ENCODE measurements around the gene SPTBN5. TPM values are rescaled to one million over a fixed set of nuclear protein-coding genes. Genes with fewer than 3 reads are reported as not detected.
"Not testable (repeated sequence)": the region's sequence is repeated elsewhere in the genome, so short reads cannot be mapped to it uniquely, and the experiment has no call there.

Gene SPTBN5
- total RNA-seq, 2 donors from 2014 or later = 0.55 to 1.4 TPM

DNA sequence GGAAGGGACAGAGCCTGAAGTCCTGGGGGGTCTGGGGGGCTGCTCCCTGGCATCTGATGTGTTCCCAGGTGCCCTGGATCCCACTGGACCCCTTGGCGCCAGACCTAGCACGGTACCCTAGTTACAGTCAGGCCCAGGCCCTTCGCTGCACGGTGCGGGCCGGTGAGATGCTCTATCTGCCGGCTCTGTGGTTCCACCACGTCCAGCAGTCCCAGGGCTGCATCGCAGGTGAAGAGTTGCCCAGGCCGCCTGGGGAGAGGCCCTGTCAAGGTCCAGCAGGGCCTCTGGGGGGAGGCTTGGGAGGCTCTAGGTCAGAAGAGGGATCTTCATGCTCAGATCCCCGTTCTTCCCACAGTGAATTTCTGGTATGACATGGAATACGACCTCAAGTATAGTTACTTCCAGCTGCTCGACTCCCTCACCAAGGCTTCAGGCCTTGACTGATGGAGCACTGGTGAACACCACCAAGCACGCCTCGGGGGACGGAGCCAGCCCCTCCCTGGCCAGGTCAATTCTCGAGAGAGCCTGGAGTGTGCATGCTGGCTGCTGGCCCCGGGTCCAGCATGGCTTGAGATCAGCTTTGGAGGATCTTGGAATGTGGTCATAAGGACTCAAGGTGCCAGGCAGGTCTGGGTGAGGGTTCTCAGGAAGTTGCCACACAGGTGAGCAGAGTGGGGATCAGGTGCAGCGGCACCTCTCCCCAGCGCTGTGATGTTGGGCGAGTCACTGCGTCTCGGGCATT is 57.0 kb downstream of the SPTBN5 start:
- H3K36me3 Mint-ChIP-seq = no peaks in the 10 kb centered on the region
- ATAC-seq (no peak), DNase-seq (ENCODE audit: low spot score in 2 of 2) (no peak)
- no peaks in the 10 kb centered on the region for H3K9me3 Mint-ChIP-seq
- peak overlapping the region in 1 of 2 donors; percentile 75 for H3K27ac Mint-ChIP-seq

DNA sequence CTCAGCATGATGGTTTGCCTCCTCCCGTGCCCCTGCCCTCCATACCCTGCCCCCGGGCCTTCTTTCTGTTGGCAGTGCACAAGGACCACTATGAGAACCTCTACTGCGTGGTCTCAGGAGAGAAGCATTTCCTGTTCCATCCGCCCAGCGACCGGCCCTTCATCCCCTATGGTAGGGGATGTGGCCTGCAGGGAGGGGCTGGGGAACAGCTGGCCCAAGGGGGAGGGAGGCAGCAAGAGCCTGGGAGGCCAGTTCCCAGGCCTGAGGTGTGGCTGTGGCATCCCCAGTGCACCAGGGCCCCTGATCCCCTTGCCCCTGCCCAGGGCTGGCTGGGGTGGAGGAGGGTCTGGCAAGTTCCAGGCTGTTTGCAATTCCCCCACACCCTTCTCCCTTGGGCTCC is 57.8 kb downstream of the SPTBN5 start:
- DNase-seq (ENCODE audit: low spot score in 2 of 2) = no peak

DNA sequence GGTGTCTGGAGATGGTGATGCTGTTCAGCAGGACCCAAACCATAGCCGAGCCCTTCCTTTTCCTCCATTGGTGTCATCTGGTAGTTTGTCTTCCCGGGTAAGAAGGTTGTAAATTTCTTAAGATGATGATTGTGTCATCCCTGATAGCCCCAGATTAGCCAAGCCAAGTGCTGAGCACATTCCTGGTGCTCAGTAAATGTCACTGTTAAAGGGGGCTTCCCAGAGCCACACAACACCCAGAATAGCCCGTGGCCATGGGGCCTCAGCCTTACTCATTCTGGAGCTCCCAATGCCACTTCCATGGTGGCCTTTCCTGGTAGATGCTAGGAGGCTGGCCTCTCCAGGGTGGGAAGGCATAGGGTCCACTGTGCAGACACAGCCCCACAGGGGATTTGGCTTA is 59.8 kb downstream of the SPTBN5 start:
- H3K9me3 Mint-ChIP-seq = no peaks in the 10 kb centered on the region
- no peaks in the 10 kb centered on the region for H3K36me3 Mint-ChIP-seq
- DNase-seq (ENCODE audit: low spot score in 2 of 2) (no peak), ATAC-seq (no peak)
- H3K27ac Mint-ChIP-seq = peak overlapping the region in 1 of 2 donors; percentile 8

More for the DNA sequence above, 57.8 kb downstream of the SPTBN5 start:
- no peak for ATAC-seq
- Mint-ChIP-seq H3K27ac (peak overlapping the region in 1 of 2 donors; percentile 47), H3K9me3 (no peaks in the 10 kb centered on the region), H3K36me3 (no peaks in the 10 kb centered on the region)

DNA sequence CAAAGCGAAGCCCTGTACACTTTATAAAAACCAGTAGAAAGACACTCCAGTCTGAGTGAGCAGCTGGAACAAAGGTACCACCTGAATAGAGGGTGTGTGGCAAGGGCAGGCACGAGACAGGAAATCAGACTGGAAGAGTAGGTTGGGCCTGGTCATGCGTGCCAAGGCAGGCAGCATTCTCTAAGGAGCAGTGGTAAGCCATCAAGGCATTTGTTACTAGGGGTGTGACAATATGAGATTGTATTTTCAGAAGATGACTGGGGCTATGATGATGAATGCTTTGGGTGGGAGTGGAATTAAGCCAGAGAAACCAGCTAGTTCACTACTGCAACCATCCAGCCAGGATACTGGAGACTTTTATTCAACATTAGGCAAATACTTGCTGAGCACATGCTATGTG is 61.0 kb downstream of the SPTBN5 start:
- Mint-ChIP-seq H3K36me3 (peaks cover 0 to 9% of the 10 kb centered on the region in 2 donors), H3K27ac (no peak overlapping the region), H3K9me3 (no peaks in the 10 kb centered on the region)
- ATAC-seq (peak; percentile 9 to 39), DNase-seq (ENCODE audit: low spot score in 2 of 2) (no peak)

DNA sequence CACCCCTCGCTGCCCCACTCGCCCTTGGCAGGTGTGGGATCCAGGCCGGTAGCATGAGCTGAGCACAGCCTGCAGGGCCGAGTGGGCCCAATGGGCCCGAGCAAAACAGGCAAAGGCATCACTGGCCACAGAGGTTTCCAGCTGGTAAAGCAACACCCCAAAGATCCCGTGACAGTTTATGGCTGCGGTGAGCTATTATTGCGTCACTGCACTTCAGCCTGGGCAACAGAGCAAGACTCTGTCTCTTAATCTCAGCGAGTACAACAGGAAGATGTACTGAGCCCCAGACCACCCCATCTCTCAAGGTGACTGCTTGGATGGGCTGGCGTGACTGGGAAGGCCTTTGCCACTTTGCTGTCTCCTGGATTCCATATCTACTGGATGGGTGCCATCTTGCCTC is 61.6 kb downstream of the SPTBN5 start:
- ATAC-seq (no peak), DNase-seq (ENCODE audit: low spot score in 2 of 2) (no peak)
- H3K27ac Mint-ChIP-seq = no peak overlapping the region
- peaks cover 0 to 9% of the 10 kb centered on the region in 2 donors for H3K36me3 Mint-ChIP-seq
- H3K9me3 Mint-ChIP-seq = no peaks in the 10 kb centered on the region

DNA sequence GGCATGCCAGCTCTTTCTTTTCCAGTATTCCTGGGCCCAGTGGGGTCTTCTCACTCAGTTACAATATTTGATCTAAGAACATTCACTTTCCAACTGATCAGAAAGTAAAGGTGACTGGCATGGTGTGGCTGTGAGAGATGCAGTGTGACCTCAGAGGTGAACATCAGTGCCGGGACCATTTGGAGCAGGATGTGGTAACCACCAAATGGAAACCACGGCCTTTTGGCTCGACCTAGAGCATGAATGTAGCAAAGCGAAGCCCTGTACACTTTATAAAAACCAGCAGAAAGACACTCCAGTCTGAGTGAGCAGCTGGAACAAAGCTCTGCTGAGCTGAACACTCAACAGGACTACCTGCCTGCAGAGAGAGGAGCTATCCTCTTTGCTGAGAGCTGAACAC is 62.6 kb downstream of the SPTBN5 start:
- peak overlapping the region; percentile 24 to 32 for H3K27ac Mint-ChIP-seq
- DNase-seq (ENCODE audit: low spot score in 2 of 2) = peak in 1 of 2 donors; percentile 37
- peak; percentile 23 to 61 for ATAC-seq
- H3K36me3 Mint-ChIP-seq, H3K9me3 Mint-ChIP-seq: not testable (repeated sequence)

DNA sequence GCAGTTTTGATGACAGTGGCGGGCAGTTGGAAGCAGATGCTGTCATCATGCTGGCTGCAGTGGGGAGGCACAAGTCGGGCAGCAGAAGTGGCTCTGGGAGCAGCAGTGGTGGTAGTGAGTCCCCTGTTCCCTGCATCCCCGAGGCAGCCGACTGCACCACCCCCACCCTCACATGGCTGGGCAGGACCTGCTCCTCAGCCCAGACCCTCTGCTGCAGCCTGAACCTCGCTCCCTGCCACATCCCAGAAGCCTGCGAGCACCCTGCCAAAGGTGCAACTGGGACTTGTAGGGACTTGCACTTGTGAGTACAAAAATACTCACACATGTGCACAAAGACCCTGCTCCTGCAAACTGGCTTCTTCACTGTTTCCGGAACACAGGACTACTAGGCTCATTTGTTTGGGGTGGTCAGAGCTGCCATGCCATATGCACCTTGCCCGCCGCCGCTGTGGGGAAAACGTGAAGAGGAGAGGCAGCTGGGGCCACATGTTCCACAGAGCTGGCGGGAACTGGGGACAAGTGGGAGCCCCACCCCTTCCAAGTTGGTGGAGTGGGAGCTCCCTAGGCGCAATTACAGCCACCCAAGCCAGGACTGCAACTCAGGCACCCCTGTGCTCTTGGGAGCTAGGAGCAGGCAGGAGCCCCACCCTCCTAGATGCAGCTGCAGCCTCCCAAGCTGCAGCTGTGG is 63.8 kb downstream of the SPTBN5 start:
- DNase-seq (ENCODE audit: low spot score in 2 of 2) (no peak), ATAC-seq (no peak)
- peaks cover 0 to 9% of the 10 kb centered on the region in 2 donors for H3K36me3 Mint-ChIP-seq
- no peaks in the 10 kb centered on the region for H3K9me3 Mint-ChIP-seq
- H3K27ac Mint-ChIP-seq = no peak overlapping the region

DNA sequence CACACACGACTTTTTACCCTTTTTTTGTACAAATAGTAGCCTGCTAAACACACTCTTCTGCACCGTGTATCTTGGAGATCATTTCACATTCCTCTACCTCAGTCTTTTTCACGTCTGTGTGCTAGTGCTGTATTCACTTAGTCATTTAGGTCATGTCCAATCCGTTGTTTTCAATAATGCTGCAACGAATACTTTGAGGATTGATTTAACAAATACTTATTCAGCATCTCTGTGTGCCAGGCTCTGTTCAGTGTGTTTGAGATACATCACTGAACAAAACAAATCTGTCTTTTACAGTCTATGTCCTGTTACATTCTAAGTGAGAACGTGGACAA is 65.1 kb downstream of the SPTBN5 start:
- DNase-seq (ENCODE audit: low spot score in 2 of 2) (no peak), ATAC-seq (no peak)
- Mint-ChIP-seq H3K27ac (peak overlapping the region; percentile 74 to 92), H3K36me3 (peaks cover 0 to 9% of the 10 kb centered on the region in 2 donors), H3K9me3 (no peaks in the 10 kb centered on the region)

DNA sequence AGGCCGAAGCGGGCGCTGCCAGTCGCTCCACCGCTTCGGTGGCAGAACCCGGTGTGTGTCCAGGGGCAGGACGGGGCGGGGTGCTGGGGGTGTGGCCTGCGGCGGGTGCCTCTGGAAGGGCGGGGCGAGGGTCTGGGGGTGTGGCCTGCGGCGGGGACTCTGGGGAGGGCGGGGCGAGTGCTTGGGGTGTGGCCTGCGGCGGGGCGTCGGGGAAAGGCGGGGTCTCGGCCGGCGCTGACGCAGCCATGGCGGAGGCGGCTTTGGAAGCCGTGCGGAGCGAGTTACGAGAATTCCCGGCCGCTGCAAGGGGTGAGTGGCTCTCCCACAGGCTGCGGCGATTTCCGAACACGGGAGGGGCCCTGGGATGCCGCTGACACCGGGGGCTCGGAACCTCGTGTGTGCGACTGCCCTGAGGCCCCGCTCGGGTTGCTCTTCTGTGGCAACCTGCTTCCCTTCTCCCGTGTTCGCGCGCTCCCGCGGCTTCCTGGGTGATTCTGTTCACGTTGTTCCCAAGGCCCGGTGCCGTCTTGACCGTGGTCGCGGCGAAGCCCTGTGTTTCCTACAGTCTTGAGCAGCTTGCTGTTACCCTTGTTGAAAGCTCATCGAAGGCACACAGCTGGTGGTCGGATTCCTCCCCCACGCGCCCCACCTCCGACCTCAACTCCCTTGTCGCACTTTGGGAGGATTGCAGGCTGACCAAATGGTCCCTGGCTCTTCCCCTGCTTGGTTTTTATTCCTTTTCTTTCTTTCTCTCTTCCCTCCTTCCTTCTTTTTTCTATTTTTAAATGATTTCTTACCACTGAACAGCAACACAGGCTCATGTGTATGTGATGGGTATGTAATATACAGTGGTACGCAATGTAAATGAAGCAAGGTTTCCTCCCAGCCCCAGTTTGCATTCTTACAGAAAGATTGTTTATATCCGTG is 65.7 kb downstream of the SPTBN5 start, which contains the start of gene JMJD7:
Gene JMJD7 (plus strand): TSS at position 213 of the 927 bp plus-strand sequence. CDS start 33 bp downstream, at position 246.
- H3K36me3 Mint-ChIP-seq = peaks cover 0 to 9% of the 10 kb centered on the region in 2 donors
- H3K9me3 Mint-ChIP-seq = no peaks in the 10 kb centered on the region
- peak within 1 kb of the TSS; percentile 74 to 92 for H3K27ac Mint-ChIP-seq
- ATAC-seq (peak; percentile 87 to 94), DNase-seq (ENCODE audit: low spot score in 2 of 2) (peak; percentile 91 to 96)

DNA sequence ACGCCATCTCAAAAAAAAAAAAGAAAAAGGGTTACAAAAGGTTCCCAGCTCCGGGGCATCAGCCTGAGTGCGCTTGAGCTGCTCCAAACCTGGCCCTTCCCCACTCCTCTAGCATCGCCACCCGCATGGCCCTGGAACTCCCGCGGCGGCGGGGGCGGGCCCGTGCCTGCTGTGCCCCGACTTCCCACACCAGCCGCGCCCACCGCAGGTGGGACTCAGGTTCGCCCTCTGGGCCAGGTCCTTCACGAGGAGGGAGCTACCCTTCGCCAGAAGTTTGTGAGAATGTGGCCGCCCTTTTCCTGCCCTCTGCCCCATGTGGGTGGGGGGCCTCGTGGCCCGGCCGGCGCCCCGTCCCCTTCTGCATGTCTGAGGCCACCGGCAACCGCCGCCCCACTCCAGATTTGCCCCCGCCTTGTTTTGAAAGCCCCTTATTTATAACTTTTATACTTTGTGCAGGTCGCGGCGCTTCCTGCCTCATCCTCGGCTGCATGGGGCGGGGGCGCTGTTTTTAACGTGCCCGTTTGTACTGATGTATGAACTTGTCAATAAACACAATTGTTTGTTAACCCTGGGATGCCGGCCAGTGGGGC is 66.5 kb downstream of the SPTBN5 start:
- Mint-ChIP-seq H3K27ac (peak overlapping the region; percentile 72 to 92), H3K9me3 (no peaks in the 10 kb centered on the region), H3K36me3 (peaks cover 0 to 9% of the 10 kb centered on the region in 2 donors)
- peak; percentile 4 to 14 for ATAC-seq
- no peak for DNase-seq (ENCODE audit: low spot score in 2 of 2)

DNA sequence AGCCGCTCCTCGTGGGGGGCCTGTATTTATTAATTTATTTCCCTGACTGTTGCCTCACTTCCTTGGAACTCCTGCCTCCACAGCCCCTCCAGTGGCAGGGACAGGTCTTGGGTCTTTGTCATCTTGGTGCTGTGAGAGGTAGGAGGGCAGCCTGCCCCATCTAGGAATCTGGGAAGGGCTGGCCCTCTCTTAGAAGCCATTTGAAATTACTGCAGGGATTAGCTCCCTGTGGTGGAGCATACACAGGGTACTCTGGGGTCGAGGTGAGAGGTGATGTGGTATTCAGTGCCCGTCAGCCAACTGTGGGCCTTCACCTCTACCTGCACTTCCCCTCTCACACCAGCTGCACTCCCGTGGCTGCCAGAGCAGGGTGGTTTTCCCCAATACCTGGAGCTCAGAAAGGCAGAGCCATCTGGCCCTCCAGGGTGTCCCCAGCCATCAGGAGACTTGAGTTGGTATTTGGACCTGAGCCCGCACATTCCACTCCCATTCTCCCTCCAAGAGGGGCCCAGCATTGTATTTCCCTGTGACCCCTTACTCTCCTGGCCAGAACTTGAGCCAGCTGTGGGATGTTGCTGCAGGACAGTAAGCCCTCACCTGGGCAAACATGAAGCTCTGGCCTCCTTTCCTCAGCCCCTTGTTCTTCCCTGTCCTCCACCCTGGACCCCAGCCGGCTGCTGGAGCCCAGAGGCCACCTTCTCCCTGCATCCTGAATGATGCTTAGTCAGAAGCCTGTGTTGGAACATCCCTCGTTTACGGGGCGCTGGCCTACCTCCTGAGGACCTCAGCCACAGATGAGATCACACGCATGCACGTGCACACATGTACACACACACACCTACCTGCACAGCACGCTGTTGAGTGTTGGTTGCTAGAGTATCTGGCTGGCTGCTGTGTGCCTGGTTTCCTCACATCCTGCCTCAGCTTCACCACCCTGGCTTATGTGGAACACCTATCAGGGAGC is 68.0 kb downstream of the SPTBN5 start:
- Mint-ChIP-seq H3K36me3 (peaks cover 0 to 9% of the 10 kb centered on the region in 2 donors), H3K27ac (no peak overlapping the region), H3K9me3 (no peaks in the 10 kb centered on the region)
- no peak for DNase-seq (ENCODE audit: low spot score in 2 of 2)
- ATAC-seq = no peak

DNA sequence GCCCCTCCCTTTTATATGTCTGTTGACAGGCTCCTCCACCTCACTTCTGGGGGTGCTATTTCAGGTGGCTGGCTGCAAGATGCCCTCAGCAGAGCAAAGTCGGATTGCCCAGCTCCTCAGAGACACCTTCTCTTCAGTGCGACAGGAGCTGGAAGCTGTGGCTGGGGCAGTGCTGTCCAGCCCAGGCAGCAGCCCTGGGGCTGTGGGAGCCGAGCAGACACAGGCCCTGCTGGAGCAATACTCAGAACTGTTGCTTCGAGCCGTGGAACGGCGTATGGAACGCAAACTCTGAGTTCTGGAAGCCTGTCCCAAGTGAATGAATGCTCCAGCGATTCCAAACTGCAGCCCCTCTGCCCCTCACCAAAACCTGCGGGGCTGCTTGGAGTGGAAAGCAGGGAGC is 68.7 kb downstream of the SPTBN5 start:
- Mint-ChIP-seq H3K9me3 (no peaks in the 10 kb centered on the region), H3K36me3 (peaks cover 0 to 9% of the 10 kb centered on the region in 2 donors), H3K27ac (no peak overlapping the region)
- DNase-seq (ENCODE audit: low spot score in 2 of 2) (no peak), ATAC-seq (no peak)

DNA sequence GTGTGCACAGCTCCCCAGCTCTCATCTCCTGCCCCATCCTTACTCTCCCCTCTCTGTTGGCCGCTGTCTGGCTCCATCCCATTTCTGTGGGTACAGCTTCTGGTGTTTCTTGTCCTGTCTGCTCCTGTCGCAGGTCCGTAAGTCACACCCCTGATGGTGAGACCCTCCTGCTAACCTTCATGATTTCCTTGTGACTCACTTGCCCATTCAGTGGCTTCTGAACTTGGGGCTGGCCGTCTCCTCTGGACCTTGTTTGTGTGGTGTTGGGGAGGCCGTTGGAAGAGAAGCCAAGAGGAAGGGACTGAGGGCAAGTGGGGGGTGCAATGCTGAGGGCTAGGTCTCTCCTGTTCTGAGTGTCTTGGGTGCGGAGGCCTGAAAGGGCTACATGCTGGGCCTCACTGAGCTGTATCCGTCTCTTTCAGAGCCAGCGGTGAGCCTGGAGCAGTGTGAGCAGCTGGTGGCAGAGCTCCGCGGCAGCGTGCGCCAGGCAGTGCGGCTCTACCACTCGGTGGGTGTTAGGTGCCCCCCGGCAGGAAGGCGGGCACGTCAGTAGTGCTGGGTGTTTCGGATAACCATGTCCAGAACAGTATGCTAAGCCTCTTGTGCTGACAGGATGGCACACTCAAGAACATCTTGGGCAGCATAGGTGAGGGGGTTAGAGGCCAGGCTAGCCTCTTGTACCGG is 69.6 kb downstream of the SPTBN5 start:
- peaks cover 0 to 9% of the 10 kb centered on the region in 2 donors for H3K36me3 Mint-ChIP-seq
- no peaks in the 10 kb centered on the region for H3K9me3 Mint-ChIP-seq
- ATAC-seq = no peak
- DNase-seq (ENCODE audit: low spot score in 2 of 2) = no peak
- H3K27ac Mint-ChIP-seq = no peak overlapping the region

DNA sequence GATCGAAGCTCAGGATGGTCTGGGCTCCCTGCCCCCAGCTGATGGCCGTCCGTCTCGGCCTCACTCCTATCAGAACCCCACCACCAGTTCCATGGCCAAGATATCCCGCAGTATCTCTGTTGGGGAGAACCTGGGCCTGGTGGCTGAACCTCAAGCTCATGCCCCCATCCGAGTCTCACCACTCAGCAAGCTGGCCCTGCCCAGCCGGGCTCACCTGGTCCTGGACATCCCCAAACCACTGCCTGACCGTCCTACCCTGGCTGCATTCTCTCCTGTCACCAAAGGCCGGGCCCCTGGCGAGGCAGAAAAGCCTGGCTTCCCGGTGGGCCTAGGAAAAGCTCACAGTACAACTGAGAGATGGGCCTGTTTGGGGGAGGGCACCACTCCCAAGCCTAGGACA is 70.4 kb downstream of the SPTBN5 start:
- no peaks in the 10 kb centered on the region for H3K9me3 Mint-ChIP-seq
- H3K36me3 Mint-ChIP-seq = peaks cover 0 to 3% of the 10 kb centered on the region in 2 donors
- ATAC-seq = no peak
- no peak overlapping the region for H3K27ac Mint-ChIP-seq
- DNase-seq (ENCODE audit: low spot score in 2 of 2) = no peak

DNA sequence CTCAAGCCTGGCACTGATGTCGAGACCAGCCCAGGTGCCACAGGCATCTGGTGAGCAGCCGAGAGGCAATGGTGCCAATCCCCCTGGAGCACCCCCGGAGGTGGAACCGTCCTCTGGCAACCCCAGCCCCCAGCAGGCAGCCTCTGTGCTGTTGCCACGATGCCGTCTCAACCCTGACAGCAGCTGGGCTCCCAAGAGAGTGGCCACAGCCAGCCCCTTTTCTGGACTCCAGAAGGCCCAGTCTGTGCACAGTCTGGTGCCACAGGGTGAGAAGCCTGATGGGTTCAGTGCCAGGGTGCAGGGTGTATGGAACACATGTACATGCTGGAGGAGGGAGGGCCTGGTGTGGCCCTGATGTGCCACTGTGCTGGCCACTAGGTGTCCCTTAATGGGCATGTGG is 70.9 kb downstream of the SPTBN5 start:
- H3K36me3 Mint-ChIP-seq = no peaks in the 10 kb centered on the region
- ATAC-seq (no peak), DNase-seq (ENCODE audit: low spot score in 2 of 2) (no peak)
- peak overlapping the region in 1 of 2 donors; percentile 22 for H3K27ac Mint-ChIP-seq
- H3K9me3 Mint-ChIP-seq = no peaks in the 10 kb centered on the region

Data from activated naive CD4-positive, alpha-beta T cell treated with anti-CD3 and anti-CD28 coated beads, Interleukin-2, amount 50 U/mL, for 72 hours (primary cell).